ENCODE measurements around the gene KRT6A.

The KRT6A gene

GRCh38 chr12:52487211-52487610 lies 5.8 kb downstream of the KRT6A start:
- Histone ChIP-seq H3K9me3 (ENCODE audit: insufficient read depth, low read depth, low read length) (no peaks in the 10 kb centered on the region; the same call in 1 of the 2 replicates), H3K36me3 (ENCODE audit: insufficient read depth, low read length) (no peaks in the 10 kb centered on the region), H3K9me2 (replicated peaks; ENCODE audit: low read depth, low read length) (no peaks in the 10 kb centered on the region; the same call in 1 of the 2 replicates), H3K4me3 (ENCODE audit: low read length, poor library complexity, severe bottlenecking) (no peak overlapping the region), H3K4me2 (ENCODE audit: low read depth, low read length, poor library complexity, severe bottlenecking) (no peak overlapping the region), H3K4me1 (ENCODE audit: insufficient read depth, low read length, poor library complexity, severe bottlenecking) (no peaks in the 10 kb centered on the region), H3F3A (ENCODE audit: low read depth) (no peaks in the 10 kb centered on the region), H4K20me1 (ENCODE audit: insufficient read depth, low read length, poor library complexity, severe bottlenecking) (no peaks in the 10 kb centered on the region), H3K27me3 (ENCODE audit: insufficient read depth, low read length, poor library complexity, severe bottlenecking) (no peaks in the 10 kb centered on the region), H3K79me2 (ENCODE audit: insufficient read depth, low read length) (no peaks in the 10 kb centered on the region), H2AFZ (ENCODE audit: low read length) (no peak overlapping the region), H3K9ac (ENCODE audit: low read depth, low read length, poor library complexity, severe bottlenecking) (no peak overlapping the region)
- no peak for TF ChIP-seq CTCF (conservative IDR thresholded peaks at IDR 0.05; ENCODE audit: low read length)
- TF ChIP-seq EZH2phosphoT487 (IDR thresholded peaks at IDR 0.05; ENCODE audit: borderline replicate concordance), result no peak

GRCh38 chr12:52486166-52487105 lies 6.6 kb downstream of the KRT6A start:
- Histone ChIP-seq H3K36me3 (ENCODE audit: insufficient read depth, low read length) (no peaks in the 10 kb centered on the region), H3K4me3 (ENCODE audit: low read length, poor library complexity, severe bottlenecking) (no peak overlapping the region), H3K4me2 (ENCODE audit: low read depth, low read length, poor library complexity, severe bottlenecking) (no peak overlapping the region), H3F3A (ENCODE audit: low read depth) (no peaks in the 10 kb centered on the region), H4K20me1 (ENCODE audit: insufficient read depth, low read length, poor library complexity, severe bottlenecking) (no peaks in the 10 kb centered on the region), H3K4me1 (ENCODE audit: insufficient read depth, low read length, poor library complexity, severe bottlenecking) (no peaks in the 10 kb centered on the region), H3K9me3 (ENCODE audit: insufficient read depth, low read depth, low read length) (no peaks in the 10 kb centered on the region; the same call in 1 of the 2 replicates), H3K9ac (ENCODE audit: low read depth, low read length, poor library complexity, severe bottlenecking) (no peak overlapping the region), H3K27me3 (ENCODE audit: insufficient read depth, low read length, poor library complexity, severe bottlenecking) (no peaks in the 10 kb centered on the region), H3K9me2 (replicated peaks; ENCODE audit: low read depth, low read length) (no peaks in the 10 kb centered on the region; the same call in 1 of the 2 replicates), H2AFZ (ENCODE audit: low read length) (no peak overlapping the region), H3K79me2 (ENCODE audit: insufficient read depth, low read length) (no peaks in the 10 kb centered on the region)
- TF ChIP-seq EZH2phosphoT487 (IDR thresholded peaks at IDR 0.05; ENCODE audit: borderline replicate concordance), result no peak
- TF ChIP-seq CTCF (conservative IDR thresholded peaks at IDR 0.05; ENCODE audit: low read length), result no peak

GRCh38 chr12:52480073-52480472 lies 13.0 kb downstream of the KRT6A start:
- no peak overlapping the region for H2AFZ ChIP-seq (ENCODE audit: low read length)
- H4K20me1 ChIP-seq (ENCODE audit: insufficient read depth, low read length, poor library complexity, severe bottlenecking), result no peaks in the 10 kb centered on the region
- no peaks in the 10 kb centered on the region for H3F3A ChIP-seq (ENCODE audit: low read depth)
- H3K27me3 ChIP-seq (ENCODE audit: insufficient read depth, low read length, poor library complexity, severe bottlenecking), result no peaks in the 10 kb centered on the region
- no peak overlapping the region for H3K4me2 ChIP-seq (ENCODE audit: low read depth, low read length, poor library complexity, severe bottlenecking)
- H3K9me2 ChIP-seq (replicated peaks; ENCODE audit: low read depth, low read length), result no peaks in the 10 kb centered on the region; the same call in 1 of the 2 replicates
- no peaks in the 10 kb centered on the region for H3K36me3 ChIP-seq (ENCODE audit: insufficient read depth, low read length)
- H3K9ac ChIP-seq (ENCODE audit: low read depth, low read length, poor library complexity, severe bottlenecking), result no peak overlapping the region
- TF ChIP-seq EZH2phosphoT487 (IDR thresholded peaks at IDR 0.05; ENCODE audit: borderline replicate concordance), result no peak
- no peak for TF ChIP-seq CTCF (conservative IDR thresholded peaks at IDR 0.05; ENCODE audit: low read length)
- H3K79me2 ChIP-seq (ENCODE audit: insufficient read depth, low read length), result no peaks in the 10 kb centered on the region
- H3K9me3 ChIP-seq (ENCODE audit: insufficient read depth, low read depth, low read length), result no peaks in the 10 kb centered on the region; the same call in 1 of the 2 replicates
- no peak overlapping the region for H3K4me3 ChIP-seq (ENCODE audit: low read length, poor library complexity, severe bottlenecking)
- H3K4me1 ChIP-seq (ENCODE audit: insufficient read depth, low read length, poor library complexity, severe bottlenecking), result no peaks in the 10 kb centered on the region
